ENCODE data around the gene MZF1. TPM values are rescaled to one million over a fixed set of nuclear protein-coding genes. Genes with fewer than 3 reads are reported as not detected.

Gene MZF1
- total RNA-seq, 1 donor from 2014 or later: 43.3 TPM

DNA sequence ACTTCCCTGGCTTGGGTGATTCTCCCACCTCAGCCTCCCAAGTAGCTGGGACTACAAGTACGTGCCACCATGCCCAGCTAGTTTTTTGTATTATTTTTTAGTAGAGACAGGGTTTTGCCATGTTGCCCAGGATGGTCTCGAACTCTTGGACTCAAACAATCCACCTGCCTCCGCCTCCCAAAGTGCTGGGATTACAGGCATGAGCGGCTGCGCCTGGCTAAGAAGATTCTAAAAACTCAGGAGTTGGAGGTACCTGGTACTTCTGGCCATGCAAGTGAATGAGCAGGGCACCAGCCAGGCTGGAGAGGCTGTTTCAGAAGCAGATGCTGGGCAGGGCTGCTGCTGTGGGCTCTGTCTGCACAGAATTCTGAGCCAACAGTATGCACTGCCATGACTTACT is 6.1 kb downstream of the MZF1 start:
- no peak overlapping the region for H3K4me3 Mint-ChIP-seq

DNA sequence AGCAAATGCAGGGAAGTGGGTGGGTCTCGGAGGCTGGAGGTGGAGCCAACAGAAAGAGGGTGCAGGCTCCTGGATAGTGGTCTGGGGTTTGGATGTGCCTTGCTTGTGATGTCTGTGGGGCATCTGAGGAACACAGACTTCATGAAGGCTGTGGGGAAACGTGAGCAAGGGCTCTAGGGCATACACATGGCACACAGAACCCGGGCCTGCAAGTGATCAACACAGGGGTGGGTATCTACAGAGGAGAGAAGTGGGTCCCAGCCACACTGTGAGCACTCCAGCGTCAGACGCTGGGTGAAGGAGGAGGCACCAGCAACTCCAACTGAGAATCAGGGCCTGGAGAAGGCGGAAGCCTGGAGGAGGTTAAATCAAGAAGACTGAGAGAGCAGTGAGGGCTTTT is 9.3 kb downstream of the MZF1 start:
- H3K27me3 Mint-ChIP-seq (ENCODE audit: low read depth): peaks cover 4% of the 10 kb centered on the region
- peaks cover 10% of the 10 kb centered on the region for H3K36me3 Mint-ChIP-seq (ENCODE audit: low read depth)
- H3K4me1 Mint-ChIP-seq: peaks cover 22% of the 10 kb centered on the region
- H3K27ac Mint-ChIP-seq (ENCODE audit: unreplicated experiment): peak overlapping the region; percentile 83
- peak overlapping the region; percentile 69 for H3K4me3 Mint-ChIP-seq
- no peaks in the 10 kb centered on the region for H3K9me3 Mint-ChIP-seq
- TF ChIP-seq, protein P1, sequence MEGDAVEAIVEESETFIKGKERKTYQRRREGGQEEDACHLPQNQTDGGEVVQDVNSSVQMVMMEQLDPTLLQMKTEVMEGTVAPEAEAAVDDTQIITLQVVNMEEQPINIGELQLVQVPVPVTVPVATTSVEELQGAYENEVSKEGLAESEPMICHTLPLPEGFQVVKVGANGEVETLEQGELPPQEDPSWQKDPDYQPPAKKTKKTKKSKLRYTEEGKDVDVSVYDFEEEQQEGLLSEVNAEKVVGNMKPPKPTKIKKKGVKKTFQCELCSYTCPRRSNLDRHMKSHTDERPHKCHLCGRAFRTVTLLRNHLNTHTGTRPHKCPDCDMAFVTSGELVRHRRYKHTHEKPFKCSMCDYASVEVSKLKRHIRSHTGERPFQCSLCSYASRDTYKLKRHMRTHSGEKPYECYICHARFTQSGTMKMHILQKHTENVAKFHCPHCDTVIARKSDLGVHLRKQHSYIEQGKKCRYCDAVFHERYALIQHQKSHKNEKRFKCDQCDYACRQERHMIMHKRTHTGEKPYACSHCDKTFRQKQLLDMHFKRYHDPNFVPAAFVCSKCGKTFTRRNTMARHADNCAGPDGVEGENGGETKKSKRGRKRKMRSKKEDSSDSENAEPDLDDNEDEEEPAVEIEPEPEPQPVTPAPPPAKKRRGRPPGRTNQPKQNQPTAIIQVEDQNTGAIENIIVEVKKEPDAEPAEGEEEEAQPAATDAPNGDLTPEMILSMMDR (conservative IDR thresholded peaks at IDR 0.05): no peak
- DNase-seq (ENCODE audit: low read depth, low spot score): no peak

More for the DNA sequence above, 6.1 kb downstream of the MZF1 start:
- no peak for DNase-seq (ENCODE audit: low read depth, low spot score)
- H3K36me3 Mint-ChIP-seq (ENCODE audit: low read depth): peaks cover 7% of the 10 kb centered on the region
- no peak overlapping the region for H3K27ac Mint-ChIP-seq (ENCODE audit: unreplicated experiment)
- H3K27me3 Mint-ChIP-seq (ENCODE audit: low read depth): no peaks in the 10 kb centered on the region
- H3K9me3 Mint-ChIP-seq: no peaks in the 10 kb centered on the region
- TF ChIP-seq, protein P1 (conservative IDR thresholded peaks at IDR 0.05): no peak
- H3K4me1 Mint-ChIP-seq: peaks cover 10% of the 10 kb centered on the region

DNA sequence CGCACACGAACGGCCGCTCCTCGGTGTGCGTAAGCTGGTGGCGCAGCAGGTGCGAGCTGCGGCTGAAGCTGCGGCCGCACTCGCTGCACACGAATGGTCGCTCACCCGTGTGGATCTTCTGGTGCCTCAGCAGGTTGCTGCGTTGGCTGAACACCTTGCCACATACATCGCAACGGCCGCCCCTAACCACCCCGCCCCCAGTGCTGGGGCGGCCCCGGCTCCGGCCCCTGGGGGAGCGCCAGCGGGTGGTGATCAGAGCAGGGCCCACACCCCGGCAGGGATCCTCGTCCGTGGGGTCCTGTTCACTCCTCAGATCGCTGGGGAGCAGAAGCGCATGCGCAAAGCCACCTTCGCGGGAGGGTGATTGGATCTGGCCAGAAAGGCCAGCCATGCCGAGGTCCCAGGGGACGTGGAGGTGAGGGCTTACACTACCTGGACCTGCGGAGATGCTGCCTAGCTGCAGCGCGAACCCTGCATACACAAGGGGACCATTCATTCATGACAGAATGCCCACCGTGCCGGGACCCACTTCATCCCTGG is 10.0 kb downstream of the MZF1 start:
- TF ChIP-seq, protein P1 (conservative IDR thresholded peaks at IDR 0.05): no peak
- Mint-ChIP-seq H3K27ac (ENCODE audit: unreplicated experiment) (no peak overlapping the region), H3K4me3 (peak overlapping the region; percentile 69), H3K4me1 (peaks cover 23% of the 10 kb centered on the region), H3K27me3 (ENCODE audit: low read depth) (peaks cover 5% of the 10 kb centered on the region), H3K9me3 (no peaks in the 10 kb centered on the region), H3K36me3 (ENCODE audit: low read depth) (peaks cover 11% of the 10 kb centered on the region)
- no peak for DNase-seq (ENCODE audit: low read depth, low spot score)

DNA sequence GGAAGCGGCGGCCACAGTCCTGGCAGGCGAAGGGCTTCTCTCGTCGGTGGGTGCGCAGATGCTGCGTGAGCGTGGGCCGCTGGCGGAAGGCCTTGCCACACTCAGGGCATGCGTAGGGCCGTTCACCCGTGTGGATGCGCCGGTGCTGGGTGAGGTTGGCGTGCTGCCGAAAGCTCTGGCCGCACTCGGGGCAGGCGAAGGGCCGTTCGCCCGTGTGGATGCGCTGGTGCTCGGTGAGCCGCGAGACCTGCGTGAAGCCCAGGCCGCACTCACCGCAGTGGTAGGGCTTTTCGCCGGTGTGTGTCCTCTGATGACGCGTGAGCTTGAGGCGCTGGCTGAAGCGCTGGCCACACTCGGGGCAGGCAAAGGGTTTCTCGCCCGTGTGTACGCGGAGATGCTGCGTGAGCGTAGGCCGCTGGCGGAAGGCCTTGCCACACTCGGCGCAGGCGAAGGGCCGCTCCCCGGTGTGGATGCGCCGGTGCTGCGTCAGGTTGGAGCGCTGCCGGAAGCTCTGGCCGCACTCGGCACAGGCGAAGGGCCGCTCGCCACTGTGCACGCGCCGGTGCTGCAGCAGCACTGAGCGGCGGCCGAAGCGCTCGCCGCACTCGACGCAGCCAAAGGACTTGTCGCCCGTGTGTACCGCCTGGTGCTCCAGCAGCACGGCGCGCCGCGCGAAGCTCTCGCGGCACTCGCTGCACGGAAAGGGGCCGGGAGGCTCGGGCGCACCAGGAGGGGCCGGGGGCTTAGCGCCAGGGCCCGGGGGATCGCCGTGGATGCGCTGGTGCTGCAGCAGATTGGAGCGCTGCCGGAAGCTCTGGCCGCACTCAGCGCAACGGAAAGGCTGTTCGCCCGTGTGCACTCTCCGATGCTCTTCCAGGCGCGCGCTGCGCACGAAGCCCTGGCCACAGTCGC is 10.8 kb downstream of the MZF1 start:
- H3K27me3 Mint-ChIP-seq (ENCODE audit: low read depth): peaks cover 7% of the 10 kb centered on the region
- no peak overlapping the region for H3K27ac Mint-ChIP-seq (ENCODE audit: unreplicated experiment)
- peaks cover 29% of the 10 kb centered on the region for H3K4me1 Mint-ChIP-seq
- H3K9me3 Mint-ChIP-seq: no peaks in the 10 kb centered on the region
- TF ChIP-seq, protein P1 (conservative IDR thresholded peaks at IDR 0.05): no peak
- no peak overlapping the region for H3K4me3 Mint-ChIP-seq
- DNase-seq (ENCODE audit: low read depth, low spot score): no peak
- peaks cover 11% of the 10 kb centered on the region for H3K36me3 Mint-ChIP-seq (ENCODE audit: low read depth)

DNA sequence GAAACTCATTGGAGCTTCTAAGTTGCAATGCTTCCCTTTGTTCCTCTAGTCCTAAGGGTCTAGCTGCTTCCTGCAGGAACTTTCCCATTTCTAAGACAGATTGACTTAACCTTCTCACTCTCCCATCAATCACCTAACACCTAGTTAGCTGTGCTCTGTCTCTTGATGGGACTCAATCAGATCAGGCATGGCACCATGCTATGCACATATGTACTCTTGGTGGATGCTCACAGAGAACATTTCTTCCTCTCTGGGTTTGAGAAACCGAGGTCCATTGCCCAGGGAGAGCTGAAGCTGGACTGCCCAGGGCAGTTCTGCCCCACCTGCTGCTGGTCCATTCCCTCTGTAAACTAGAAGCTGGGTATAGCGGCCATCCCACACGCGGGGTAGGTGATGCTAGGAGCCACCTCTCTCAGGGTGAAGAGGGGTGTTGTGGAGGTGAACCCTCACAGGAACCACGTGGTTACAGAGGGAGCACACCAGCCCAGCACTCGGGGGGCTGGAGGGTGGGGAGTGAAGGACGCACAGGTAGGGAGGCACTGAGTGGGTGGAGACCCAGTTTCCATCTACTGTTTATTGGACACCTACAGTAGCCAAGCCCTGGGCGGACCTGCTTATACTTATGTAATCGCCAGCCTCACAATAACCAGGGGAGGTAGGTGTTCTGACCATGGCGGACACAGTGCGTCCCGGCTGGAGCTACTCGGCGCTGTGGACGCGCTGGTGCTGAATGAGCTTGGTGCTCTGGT is 11.6 kb downstream of the MZF1 start:
- no peak for DNase-seq (ENCODE audit: low read depth, low spot score)
- Mint-ChIP-seq H3K4me3 (peak overlapping the region; percentile 68), H3K27me3 (ENCODE audit: low read depth) (peaks cover 7% of the 10 kb centered on the region), H3K9me3 (no peaks in the 10 kb centered on the region), H3K27ac (ENCODE audit: unreplicated experiment) (no peak overlapping the region), H3K36me3 (ENCODE audit: low read depth) (peaks cover 12% of the 10 kb centered on the region), H3K4me1 (peaks cover 37% of the 10 kb centered on the region)
- TF ChIP-seq, protein P1 (conservative IDR thresholded peaks at IDR 0.05): no peak
